Measurements from ENCODE around the gene SHISA6. TPM values are rescaled to one million over a fixed set of nuclear protein-coding genes. Genes with fewer than 3 reads are reported as not detected.
A peak's percentile ranks its signal among the peaks of the same experiment; 100 is the strongest.

SHISA6 gene
- total RNA-seq, 2 donors from 2014 or later: 6.7 to 14.4 TPM

DNA sequence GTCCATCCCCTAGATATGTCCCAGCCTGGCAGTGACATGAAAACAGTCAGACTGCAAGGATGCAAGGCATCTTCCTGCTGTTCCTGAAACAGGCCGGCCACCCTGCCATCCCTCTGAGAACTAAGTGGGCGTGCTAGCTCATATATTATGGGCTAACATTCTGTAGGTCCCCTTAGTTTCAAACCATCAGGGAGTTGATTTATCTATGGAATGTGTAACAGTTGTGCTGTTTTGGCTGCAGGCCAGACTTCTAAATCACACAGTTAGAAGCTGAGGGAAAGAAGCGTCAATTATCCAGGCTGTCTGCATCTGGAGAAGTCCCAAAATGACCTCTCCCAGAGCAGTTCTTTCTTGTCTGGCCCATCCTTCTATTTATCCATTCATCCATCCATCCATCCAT, 254.6 kb downstream of the SHISA6 start:
- no peak overlapping the region for H3K4me3 Mint-ChIP-seq
- no peaks in the 10 kb centered on the region for H3K36me3 Mint-ChIP-seq (ENCODE audit: low read depth)
- DNase-seq: no peak
- no peak overlapping the region for H3K27ac Mint-ChIP-seq
- H3K9me3 Mint-ChIP-seq: no peaks in the 10 kb centered on the region
- no peak overlapping the region for H3K27ac ChIP-seq (ENCODE audit: low read depth, low read length)
- H3K9me3 ChIP-seq (ENCODE audit: control insufficient read depth, low read length): no peaks in the 10 kb centered on the region
- H3K4me1 Mint-ChIP-seq: peaks cover 28% of the 10 kb centered on the region
- H3K4me3 ChIP-seq (ENCODE audit: low read length): no peak overlapping the region
- TF ChIP-seq, protein P1, sequence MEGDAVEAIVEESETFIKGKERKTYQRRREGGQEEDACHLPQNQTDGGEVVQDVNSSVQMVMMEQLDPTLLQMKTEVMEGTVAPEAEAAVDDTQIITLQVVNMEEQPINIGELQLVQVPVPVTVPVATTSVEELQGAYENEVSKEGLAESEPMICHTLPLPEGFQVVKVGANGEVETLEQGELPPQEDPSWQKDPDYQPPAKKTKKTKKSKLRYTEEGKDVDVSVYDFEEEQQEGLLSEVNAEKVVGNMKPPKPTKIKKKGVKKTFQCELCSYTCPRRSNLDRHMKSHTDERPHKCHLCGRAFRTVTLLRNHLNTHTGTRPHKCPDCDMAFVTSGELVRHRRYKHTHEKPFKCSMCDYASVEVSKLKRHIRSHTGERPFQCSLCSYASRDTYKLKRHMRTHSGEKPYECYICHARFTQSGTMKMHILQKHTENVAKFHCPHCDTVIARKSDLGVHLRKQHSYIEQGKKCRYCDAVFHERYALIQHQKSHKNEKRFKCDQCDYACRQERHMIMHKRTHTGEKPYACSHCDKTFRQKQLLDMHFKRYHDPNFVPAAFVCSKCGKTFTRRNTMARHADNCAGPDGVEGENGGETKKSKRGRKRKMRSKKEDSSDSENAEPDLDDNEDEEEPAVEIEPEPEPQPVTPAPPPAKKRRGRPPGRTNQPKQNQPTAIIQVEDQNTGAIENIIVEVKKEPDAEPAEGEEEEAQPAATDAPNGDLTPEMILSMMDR (conservative IDR thresholded peaks at IDR 0.05): no peak
- H3K9ac ChIP-seq (ENCODE audit: extremely low read depth, low read length, poor library complexity, severe bottlenecking): no peak overlapping the region
- peaks cover 3% of the 10 kb centered on the region for H3K4me1 ChIP-seq (ENCODE audit: control insufficient read depth, insufficient read depth, low read length)
- peaks cover 13% of the 10 kb centered on the region for H3K27me3 Mint-ChIP-seq (ENCODE audit: insufficient read depth)
- no peaks in the 10 kb centered on the region for H3K27me3 ChIP-seq (ENCODE audit: control insufficient read depth, insufficient read depth, low read length, poor library complexity, severe bottlenecking)
- WGBS, 2 experiments (ENCODE audit: insufficient coverage in 1 of 2, insufficient read length in 1 of 2): 88 to 100% methylated on average over 1 to 3 of the region's 3 CpGs
- no peaks in the 10 kb centered on the region for H3K36me3 ChIP-seq (ENCODE audit: control insufficient read depth, insufficient read depth, low read length)

DNA sequence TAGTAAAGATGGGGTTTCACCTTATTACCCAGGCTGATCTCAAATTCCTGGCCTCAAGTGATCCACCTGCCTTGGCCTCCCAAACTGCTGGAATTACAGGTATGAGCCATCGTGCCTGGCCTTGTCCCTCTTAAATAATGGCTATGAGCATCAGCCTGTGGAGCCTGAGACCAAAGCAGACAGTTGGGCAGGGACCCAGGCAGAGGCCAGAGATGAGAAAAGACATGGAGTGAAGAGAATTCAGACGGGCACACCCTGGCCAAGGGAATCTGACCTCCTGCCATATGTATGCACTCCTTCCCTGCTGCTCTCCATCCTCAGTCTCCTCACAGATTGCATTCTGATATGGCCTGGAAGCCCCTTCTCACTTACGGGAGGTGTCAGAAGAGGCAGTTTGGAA, 258.9 kb downstream of the SHISA6 start:
- DNase-seq: peak; percentile 24
- Mint-ChIP-seq H3K4me3 (no peak overlapping the region), H3K9me3 (no peaks in the 10 kb centered on the region), H3K36me3 (ENCODE audit: low read depth) (no peaks in the 10 kb centered on the region), H3K4me1 (peaks cover 9% of the 10 kb centered on the region), H3K27me3 (ENCODE audit: insufficient read depth) (peaks cover 3% of the 10 kb centered on the region), H3K27ac (no peak overlapping the region)
- Histone ChIP-seq H3K4me1 (ENCODE audit: control insufficient read depth, insufficient read depth, low read length) (no peaks in the 10 kb centered on the region), H3K9me3 (ENCODE audit: control insufficient read depth, low read length) (no peaks in the 10 kb centered on the region), H3K27ac (ENCODE audit: low read depth, low read length) (no peak overlapping the region), H3K9ac (ENCODE audit: extremely low read depth, low read length, poor library complexity, severe bottlenecking) (no peak overlapping the region), H3K27me3 (ENCODE audit: control insufficient read depth, insufficient read depth, low read length, poor library complexity, severe bottlenecking) (no peaks in the 10 kb centered on the region), H3K4me3 (ENCODE audit: low read length) (no peak overlapping the region), H3K36me3 (ENCODE audit: control insufficient read depth, insufficient read depth, low read length) (no peaks in the 10 kb centered on the region)
- TF ChIP-seq, protein P1 (conservative IDR thresholded peaks at IDR 0.05): no peak
- 88 to 89% methylated on average over 3 of the region's 3 CpGs for WGBS, 2 experiments (ENCODE audit: insufficient coverage in 1 of 2, insufficient read length in 1 of 2)

DNA sequence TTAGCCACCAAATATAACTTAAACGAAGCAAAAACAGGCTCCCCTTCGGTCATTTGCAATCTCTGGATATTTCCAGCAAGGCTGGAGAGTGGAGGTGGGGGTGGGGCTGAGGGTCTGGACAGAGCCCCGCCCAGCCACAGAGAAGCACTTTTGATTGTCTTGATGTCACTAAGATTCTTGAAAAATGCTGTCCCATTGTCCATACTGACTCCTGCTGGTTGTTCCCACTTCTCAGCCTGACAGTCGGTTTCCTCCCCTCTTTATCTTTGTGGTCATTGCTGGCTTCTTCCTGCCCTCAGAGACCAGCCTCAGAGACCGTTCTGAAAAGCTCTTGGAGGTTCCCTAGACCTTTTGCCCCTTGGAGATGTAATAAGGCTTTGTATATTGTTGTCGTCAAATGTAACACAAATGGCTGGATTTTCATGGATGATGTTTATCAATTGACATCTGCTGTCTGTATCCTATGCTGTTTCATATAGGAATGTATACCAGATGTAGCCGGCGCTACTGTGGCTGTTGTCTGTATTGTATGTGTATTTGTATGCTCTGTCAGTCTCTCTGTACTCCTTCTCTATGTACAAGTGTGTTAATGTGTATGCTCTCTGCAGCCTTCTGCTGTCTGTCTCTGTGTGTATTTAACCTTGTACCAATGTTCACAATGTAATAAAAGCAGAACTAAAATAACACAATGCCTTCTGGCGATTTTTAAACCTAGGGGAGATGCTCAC, 262.5 kb downstream of the SHISA6 start:
- H3K4me1 ChIP-seq (ENCODE audit: control insufficient read depth, insufficient read depth, low read length): no peaks in the 10 kb centered on the region
- no peak overlapping the region for H3K4me3 ChIP-seq (ENCODE audit: low read length)
- no peaks in the 10 kb centered on the region for H3K9me3 Mint-ChIP-seq
- peaks cover 2% of the 10 kb centered on the region for H3K27me3 Mint-ChIP-seq (ENCODE audit: insufficient read depth)
- no peaks in the 10 kb centered on the region for H3K36me3 ChIP-seq (ENCODE audit: control insufficient read depth, insufficient read depth, low read length)
- no peak overlapping the region for H3K9ac ChIP-seq (ENCODE audit: extremely low read depth, low read length, poor library complexity, severe bottlenecking)
- TF ChIP-seq, protein P1 (conservative IDR thresholded peaks at IDR 0.05): peak; percentile 57
- no peaks in the 10 kb centered on the region for H3K9me3 ChIP-seq (ENCODE audit: control insufficient read depth, low read length)
- H3K4me3 Mint-ChIP-seq: no peak overlapping the region
- peaks cover 5% of the 10 kb centered on the region for H3K4me1 Mint-ChIP-seq
- peak; percentile 65 for DNase-seq
- 82 to 84% methylated on average over 5 to 9 of the region's 9 CpGs for WGBS, 2 experiments (ENCODE audit: insufficient coverage in 1 of 2, insufficient read length in 1 of 2)
- no peaks in the 10 kb centered on the region for H3K36me3 Mint-ChIP-seq (ENCODE audit: low read depth)
- H3K27me3 ChIP-seq (ENCODE audit: control insufficient read depth, insufficient read depth, low read length, poor library complexity, severe bottlenecking): no peaks in the 10 kb centered on the region
- no peak overlapping the region for H3K27ac Mint-ChIP-seq
- H3K27ac ChIP-seq (ENCODE audit: low read depth, low read length): no peak overlapping the region

All from endodermal cell (in vitro differentiated cells).